RWPE2 (cell line): ENCODE data around the gene SEL1L3.

Experiments used
- ATAC-seq: fragments of 200-7000 bp; cut with Tn5 transposase; 3 replicates; pipeline ENCODE4 v1.9.1; 2021; ENCODE audit warnings: low read depth
- DNase-seq: peaks from one replicate; pipeline ENCODE4 v3.0.0-alpha.2; 2020; ENCODE audit warnings: low spot score
- H3K27ac ChIP-seq: fragments of 450-650 bp; 2 replicates; pipeline ENCODE4 v1.5.1; 2017; ENCODE audit warnings: mild to moderate bottlenecking; ENCODE audit not compliant: poor library complexity, severe bottlenecking
- H3K27me3 ChIP-seq: fragments of 250-450 bp; sonication (Bioruptor Pico); 2 replicates; pipeline ENCODE4 v1.5.1; 2021; ENCODE audit warnings: mild to moderate bottlenecking, moderate library complexity; ENCODE audit not compliant: insufficient read depth, poor library complexity, severe bottlenecking
- H3K36me3 ChIP-seq: fragments of 250-450 bp; sonication (Bioruptor Pico); 2 replicates; pipeline ENCODE4 v1.5.1; 2020; ENCODE audit warnings: low read depth, mild to moderate bottlenecking, moderate library complexity
- H3K4me1 ChIP-seq: fragments of 250-450 bp; sonication (Bioruptor Pico); 2 replicates; pipeline ENCODE4 v1.5.1; 2021; ENCODE audit warnings: mild to moderate bottlenecking, moderate library complexity; ENCODE audit not compliant: insufficient read depth, poor library complexity, severe bottlenecking
- H3K4me3 ChIP-seq: fragments of 250-450 bp; sonication (Bioruptor Pico); 2 replicates; pipeline ENCODE4 v1.5.1; 2021; ENCODE audit warnings: mild to moderate bottlenecking, moderate library complexity; ENCODE audit not compliant: severe bottlenecking
- H3K9me3 ChIP-seq: fragments of 250-450 bp; sonication (Bioruptor Pico); 2 replicates; pipeline ENCODE4 v1.5.1; 2021; ENCODE audit warnings: mild to moderate bottlenecking, moderate library complexity; ENCODE audit not compliant: severe bottlenecking
- TF ChIP-seq, protein P1 (sequence below): fragments of 450-650 bp; IDR thresholded peaks from one replicate; pipeline ENCODE4 v1.5.1; 2017; ENCODE audit warnings: mild to moderate bottlenecking, moderate library complexity; ENCODE audit not compliant: poor library complexity, severe bottlenecking

The SEL1L3 gene

DNA sequence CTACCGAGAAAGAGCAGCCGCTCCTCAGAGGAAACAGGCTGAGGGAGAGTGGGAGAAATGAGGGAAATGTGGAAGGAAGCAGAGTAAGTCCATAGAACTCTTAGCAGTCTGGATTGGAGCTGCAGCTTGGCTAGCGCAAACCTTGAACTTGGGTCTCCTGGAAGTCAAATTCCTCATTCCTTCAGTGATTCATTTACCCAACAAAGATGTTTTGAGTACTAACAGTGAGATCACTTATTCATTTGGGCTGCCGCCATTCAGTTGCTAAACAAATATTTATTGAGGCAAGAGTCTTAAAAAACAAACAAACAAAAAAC lies 51.5 kb downstream of the SEL1L3 start:
- H3K9me3 ChIP-seq, result no peaks in the 10 kb centered on the region
- H3K27ac ChIP-seq, result no peak overlapping the region
- TF ChIP-seq, protein P1, sequence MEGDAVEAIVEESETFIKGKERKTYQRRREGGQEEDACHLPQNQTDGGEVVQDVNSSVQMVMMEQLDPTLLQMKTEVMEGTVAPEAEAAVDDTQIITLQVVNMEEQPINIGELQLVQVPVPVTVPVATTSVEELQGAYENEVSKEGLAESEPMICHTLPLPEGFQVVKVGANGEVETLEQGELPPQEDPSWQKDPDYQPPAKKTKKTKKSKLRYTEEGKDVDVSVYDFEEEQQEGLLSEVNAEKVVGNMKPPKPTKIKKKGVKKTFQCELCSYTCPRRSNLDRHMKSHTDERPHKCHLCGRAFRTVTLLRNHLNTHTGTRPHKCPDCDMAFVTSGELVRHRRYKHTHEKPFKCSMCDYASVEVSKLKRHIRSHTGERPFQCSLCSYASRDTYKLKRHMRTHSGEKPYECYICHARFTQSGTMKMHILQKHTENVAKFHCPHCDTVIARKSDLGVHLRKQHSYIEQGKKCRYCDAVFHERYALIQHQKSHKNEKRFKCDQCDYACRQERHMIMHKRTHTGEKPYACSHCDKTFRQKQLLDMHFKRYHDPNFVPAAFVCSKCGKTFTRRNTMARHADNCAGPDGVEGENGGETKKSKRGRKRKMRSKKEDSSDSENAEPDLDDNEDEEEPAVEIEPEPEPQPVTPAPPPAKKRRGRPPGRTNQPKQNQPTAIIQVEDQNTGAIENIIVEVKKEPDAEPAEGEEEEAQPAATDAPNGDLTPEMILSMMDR, result no peak
- H3K4me1 ChIP-seq, result peaks cover 25% of the 10 kb centered on the region
- peaks cover 3% of the 10 kb centered on the region; the same call in 1 of the 2 replicates for H3K36me3 ChIP-seq
- DNase-seq (no peak), ATAC-seq (no peak)
- H3K4me3 ChIP-seq, result no peak overlapping the region
- H3K27me3 ChIP-seq, result no peaks in the 10 kb centered on the region

DNA sequence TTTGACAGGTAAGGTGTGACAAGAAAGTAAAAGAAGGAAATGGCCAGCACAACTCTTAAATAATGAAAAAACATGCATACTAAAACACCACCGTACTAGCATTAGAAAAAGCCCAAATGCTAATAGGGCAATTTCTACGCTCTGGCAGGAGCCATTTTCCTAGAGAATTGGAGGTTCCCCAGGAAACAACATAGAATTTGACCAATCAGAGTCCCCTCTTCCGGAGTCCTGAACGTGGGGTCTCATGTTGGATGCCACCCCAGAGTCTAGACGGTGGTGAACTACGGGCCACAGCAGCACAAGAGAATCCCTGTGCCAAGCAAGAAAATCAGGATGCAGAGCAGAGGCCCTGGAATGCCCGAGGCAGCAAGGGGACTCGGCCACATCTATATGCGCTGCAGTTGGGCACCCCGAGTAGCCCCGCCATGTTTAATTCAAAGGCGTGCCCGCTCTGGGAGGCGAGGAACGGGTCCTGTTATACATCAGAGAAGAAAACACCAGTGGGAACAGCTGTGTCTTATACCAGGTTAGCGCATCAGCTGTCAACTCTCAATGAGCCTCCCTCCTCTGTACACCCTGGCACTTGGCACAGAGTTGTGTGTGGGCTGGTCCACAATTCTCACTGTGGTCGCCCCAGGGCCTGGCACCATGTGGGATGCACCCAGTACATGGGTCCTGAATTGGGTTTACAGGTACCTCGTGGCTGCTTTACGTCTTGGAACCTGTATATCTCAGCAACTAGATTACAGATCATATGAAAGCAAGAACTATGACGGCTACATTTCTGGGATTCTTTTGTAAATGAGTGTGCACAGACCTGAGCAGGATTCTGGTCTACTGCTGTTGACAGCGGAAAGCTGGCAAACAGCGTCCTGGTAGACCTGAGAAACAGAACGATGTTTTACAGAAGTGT lies 52.1 kb downstream of the SEL1L3 start:
- H3K27me3 ChIP-seq, result no peaks in the 10 kb centered on the region
- H3K36me3 ChIP-seq, result peaks cover 3% of the 10 kb centered on the region; the same call in 1 of the 2 replicates
- H3K27ac ChIP-seq, result no peak overlapping the region
- H3K9me3 ChIP-seq, result no peaks in the 10 kb centered on the region
- H3K4me3 ChIP-seq, result no peak overlapping the region
- peaks cover 22% of the 10 kb centered on the region for H3K4me1 ChIP-seq
- no peak for ATAC-seq
- DNase-seq, result no peak
- TF ChIP-seq, protein P1, result no peak

DNA sequence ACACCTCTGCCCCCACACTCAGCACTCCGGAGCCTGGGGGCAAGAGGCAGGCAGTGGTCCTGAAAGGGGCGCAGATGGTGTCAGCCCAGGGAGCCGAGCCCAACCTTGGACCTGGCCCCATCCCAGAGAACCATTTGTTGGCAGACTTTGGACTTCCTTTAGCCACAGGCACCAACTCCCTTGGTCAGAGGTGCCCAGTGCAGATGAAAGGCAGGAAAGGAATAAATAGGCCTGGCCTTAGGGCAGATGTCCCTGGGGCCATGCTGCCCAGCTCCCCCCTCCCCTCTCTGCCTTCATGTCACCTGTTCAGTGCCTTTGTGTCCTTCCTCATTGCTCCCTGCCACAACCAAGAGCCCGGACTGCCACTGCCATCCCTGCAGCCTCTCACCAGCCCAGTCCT lies 52.8 kb downstream of the SEL1L3 start:
- TF ChIP-seq, protein P1, result no peak

DNA sequence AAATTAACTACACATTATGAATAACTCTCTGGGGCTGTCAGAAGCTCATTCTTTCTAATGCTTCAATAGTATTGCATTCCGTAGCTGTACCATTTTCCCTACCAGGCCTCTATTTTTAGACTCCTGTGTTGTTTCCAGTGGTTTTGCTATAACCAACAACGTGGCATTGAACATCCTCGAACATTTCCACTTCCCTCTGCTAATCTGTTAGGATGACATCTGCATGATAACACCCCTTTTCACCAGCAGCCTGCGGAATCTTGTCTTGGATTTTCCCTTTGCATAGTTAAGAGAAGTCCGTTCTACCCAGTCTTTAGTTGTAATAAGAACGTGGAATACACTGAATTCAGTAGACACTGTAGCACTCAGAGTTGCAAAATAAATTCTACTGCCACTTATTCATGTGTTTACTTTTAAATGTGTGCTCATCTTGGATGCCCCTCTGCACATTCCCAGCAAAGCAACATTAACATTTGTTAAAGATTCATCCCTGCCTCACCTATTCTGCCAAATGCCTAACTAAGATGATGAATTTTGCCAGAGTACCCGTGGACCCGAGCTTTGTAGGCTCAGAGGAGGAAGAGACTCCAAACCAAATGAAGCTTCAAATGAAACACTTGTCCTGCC lies 55.6 kb downstream of the SEL1L3 start:
- ATAC-seq, result no peak

More for the DNA sequence above, 52.8 kb downstream of the SEL1L3 start:
- Histone ChIP-seq H3K36me3 (peaks cover 3% of the 10 kb centered on the region; the same call in 1 of the 2 replicates), H3K27ac (no peak overlapping the region), H3K4me3 (no peak overlapping the region), H3K4me1 (peaks cover 19% of the 10 kb centered on the region), H3K27me3 (no peaks in the 10 kb centered on the region), H3K9me3 (no peaks in the 10 kb centered on the region)
- ATAC-seq (no peak), DNase-seq (no peak)

More for the DNA sequence above, 55.6 kb downstream of the SEL1L3 start:
- TF ChIP-seq, protein P1, result no peak
- H3K27ac ChIP-seq, result no peak overlapping the region
- H3K36me3 ChIP-seq, result peaks cover 8% of the 10 kb centered on the region
- H3K9me3 ChIP-seq, result no peaks in the 10 kb centered on the region
- no peaks in the 10 kb centered on the region for H3K4me1 ChIP-seq
- no peak for DNase-seq
- H3K4me3 ChIP-seq, result no peak overlapping the region
- H3K27me3 ChIP-seq, result no peaks in the 10 kb centered on the region
